Astrocyte of the spinal cord (primary cell): ENCODE measurements around the gene HK3.

Experiments
- DNase-seq: peaks from one replicate; pipeline ENCODE4 v3.0.0; 2011; ENCODE audit warnings: low read depth, low spot score
- H3K4me3 ChIP-seq: 2 replicates; pipeline ENCODE4 v1.5.1; 2011; ENCODE audit warnings: low read depth, mild to moderate bottlenecking, low read length, moderate library complexity
- CTCF ChIP-seq: IDR thresholded peaks from 2 replicates; pipeline ENCODE4 v1.5.1; 2012; ENCODE audit warnings: low read depth, mild to moderate bottlenecking, low read length, inconsistent platforms
- in situ Hi-C: cut with HindIII; loops from 2 replicates; pipeline ENCODE4 v1.10.0; 2017; ENCODE audit warnings: low sequenced_read_pairs

The HK3 gene

GRCh38 chr5:176938472-176938871, 39.3 kb upstream of the HK3 start:
- H3K4me3 ChIP-seq: no peak overlapping the region
- DNase-seq: no peak
- in situ Hi-C loops: no loop called here
- no peak for TF ChIP-seq CTCF

- DNase-seq: no peak
- in situ Hi-C loops: no loop called here
- TF ChIP-seq CTCF: no peak
- H3K4me3 ChIP-seq: no peak overlapping the region
These were observed 35.9 kb upstream of the HK3 start for GRCh38 chr5:176935017-176935416.

GRCh38 chr5:176934309-176934930, 35.3 kb upstream of the HK3 start:
- no peak for DNase-seq
- TF ChIP-seq CTCF: no peak
- H3K4me3 ChIP-seq: no peak overlapping the region
- in situ Hi-C loops: no loop called here

GRCh38 chr5:176929654-176930053, 30.5 kb upstream of the HK3 start:
- DNase-seq: no peak
- no peak overlapping the region for H3K4me3 ChIP-seq
- no peak for TF ChIP-seq CTCF
- in situ Hi-C loops: no loop called here

GRCh38 chr5:176927562-176927961, 28.4 kb upstream of the HK3 start:
- H3K4me3 ChIP-seq: no peak overlapping the region
- TF ChIP-seq CTCF: no peak
- in situ Hi-C loops: no loop called here
- no peak for DNase-seq

- TF ChIP-seq CTCF: no peak
These were observed 23.7 kb upstream of the HK3 start for GRCh38 chr5:176922817-176923216.

GRCh38 chr5:176921714-176922113, 22.6 kb upstream of the HK3 start:
- peak; percentile 7 for DNase-seq
- no peak for TF ChIP-seq CTCF
- in situ Hi-C loops: no loop called here
- no peak overlapping the region for H3K4me3 ChIP-seq

More at GRCh38 chr5:176922817-176923216, 23.7 kb upstream of the HK3 start:
- no peak for DNase-seq
- H3K4me3 ChIP-seq: no peak overlapping the region
- in situ Hi-C loops: no loop called here
